ENCODE measurements around the gene GPR84.

DNA sequence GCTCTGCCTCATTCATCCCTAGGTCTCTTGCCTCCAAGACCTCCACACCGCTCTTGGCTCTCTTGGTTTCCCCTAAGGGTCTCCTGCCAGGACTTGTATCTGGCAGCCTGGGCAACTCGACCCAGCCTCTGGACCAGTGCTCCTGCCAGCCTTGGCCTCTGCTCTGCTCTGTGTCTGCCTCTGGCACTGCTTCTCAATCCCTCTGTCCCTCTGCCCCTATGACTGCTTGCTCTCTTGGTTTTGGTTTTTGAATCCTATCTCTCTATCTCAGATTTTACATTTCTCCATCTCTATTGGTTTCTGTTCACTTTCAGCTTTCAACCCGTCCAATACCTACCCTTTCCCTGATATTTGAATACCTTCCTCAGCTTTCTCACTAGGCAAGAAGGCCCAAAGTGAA is 48.5 kb upstream of the GPR84 start:
- TF ChIP-seq POLR2A (IDR thresholded peaks at IDR 0.05; ENCODE audit: low read length) (no peak), GATA1 (IDR thresholded peaks at IDR 0.05; ENCODE audit: low read depth, low read length) (no peak)

All from erythroblast (primary cell).